Fibroblast of lung (primary cell): ENCODE measurements around the gene SRRM1. TPM values are rescaled to one million over a fixed set of nuclear protein-coding genes. Genes with fewer than 3 reads are reported as not detected.

Source experiments
- DNase-seq, 2 donors: peaks; one replicate each; pipeline versions ENCODE4 v3.0.0 to v3.0.0-alpha.2; 2010; ENCODE audit warnings: low read depth in 2 of 2
- H2AFZ ChIP-seq: 2 replicates; pipeline ENCODE4 v1.5.1; 2012; ENCODE audit warnings: low read length, control low read depth, inconsistent platforms
- H3K27ac ChIP-seq: 2 replicates; pipeline ENCODE4 v1.5.1; 2011; ENCODE audit warnings: low read length, control low read depth; ENCODE audit not compliant: insufficient read depth
- H3K27me3 ChIP-seq: 2 replicates; pipeline ENCODE4 v1.5.1; 2011; ENCODE audit warnings: mild to moderate bottlenecking, low read length; ENCODE audit not compliant: control insufficient read depth, insufficient read depth
- H3K36me3 ChIP-seq: 2 replicates; pipeline ENCODE4 v1.5.1; 2011; ENCODE audit warnings: low read length; ENCODE audit not compliant: control insufficient read depth, insufficient read depth
- H3K4me1 ChIP-seq: 2 replicates; pipeline ENCODE4 v1.5.1; 2011; ENCODE audit warnings: low read length; ENCODE audit not compliant: control insufficient read depth, insufficient read depth; ENCODE audit errors: extremely low read depth
- H3K4me2 ChIP-seq: 2 replicates; pipeline ENCODE4 v1.5.1; 2011; ENCODE audit warnings: low read length, control low read depth; ENCODE audit not compliant: insufficient read depth; ENCODE audit errors: extremely low read depth
- H3K4me3 ChIP-seq, 4 experiments: fragments of 200-600 bp in 1 of 4; sonication (generic) in 1 of 4; replicated peaks in 1 of 4; 2 replicates each; pipeline ENCODE4 v1.5.1; 2011 to 2016; ENCODE audit warnings: low read length in 4 of 4, low read depth in 3 of 4, mild to moderate bottlenecking in 3 of 4, control low read depth in 2 of 4, inconsistent platforms in 1 of 4, mixed read lengths in 1 of 4; ENCODE audit not compliant: insufficient read depth in 1 of 4; ENCODE audit errors: control extremely low read depth in 1 of 4
- H3K79me2 ChIP-seq: 2 replicates; pipeline ENCODE4 v1.5.1; 2012; ENCODE audit warnings: mild to moderate bottlenecking, low read length, inconsistent platforms; ENCODE audit not compliant: control insufficient read depth, insufficient read depth
- H3K9ac ChIP-seq: 2 replicates; pipeline ENCODE4 v1.5.1; 2011; ENCODE audit warnings: mild to moderate bottlenecking, low read length, control low read depth; ENCODE audit not compliant: insufficient read depth
- H3K9me3 ChIP-seq: 2 replicates; pipeline ENCODE4 v1.5.1; 2012; ENCODE audit warnings: low read depth, low read length; ENCODE audit not compliant: control insufficient read depth, insufficient read depth
- H4K20me1 ChIP-seq: 2 replicates; pipeline ENCODE4 v1.5.1; 2011; ENCODE audit warnings: low read length; ENCODE audit not compliant: control insufficient read depth, insufficient read depth; ENCODE audit errors: extremely low read depth
- CTCF ChIP-seq, 2 donors: IDR thresholded peaks in 1 of 2; conservative IDR thresholded peaks in 1 of 2; 1 replicate in 1 of 2; 2 replicates in 1 of 2; pipeline ENCODE4 v1.5.1; 2011 to 2012; ENCODE audit warnings: low read length in 2 of 2, control low read depth in 1 of 2, inconsistent platforms in 1 of 2, low read depth in 1 of 2, mild to moderate bottlenecking in 1 of 2
- EZH2 ChIP-seq: IDR thresholded peaks from 2 replicates; pipeline ENCODE4 v1.5.1; 2012; ENCODE audit warnings: low read length, control low read depth, mild to moderate bottlenecking; ENCODE audit errors: missing control alignments
- polyA plus RNA-seq, 2 donors: library from polyadenylated mRNA; depleted of rRNA in 1 of 2; stranded (reverse) in 1 of 2; unstranded in 1 of 2; fragments of >200 nt; gene quantifications; 2 replicates each; pipeline ENCODE4 v1.2.1, GENCODE V29; 2011 to 2012; ENCODE audit warnings: missing spikeins in 1 of 2
- total RNA-seq: library from RNA; depleted of rRNA; stranded (reverse); fragments of >200 nt; gene quantifications from 2 replicates; pipeline ENCODE4 v1.2.1, GENCODE V29; 2014

The SRRM1 gene
- total and polyA plus RNA-seq, 2 donors (not counting 1 experiment from before 2014, with no cell fraction given): 30.7 to 55.8 TPM

- H2AFZ ChIP-seq: no peak overlapping the region
- H3K27me3 ChIP-seq: no peaks in the 10 kb centered on the region
- no peaks in the 10 kb centered on the region for H4K20me1 ChIP-seq
- no peaks in the 10 kb centered on the region for H3K9me3 ChIP-seq
- H3K9ac ChIP-seq: no peak overlapping the region
- TF ChIP-seq CTCF (conservative IDR thresholded peaks at IDR 0.05 in 1 of 2, IDR thresholded peaks at IDR 0.05 in 1 of 2; ENCODE audit: low read depth in 1 of 2, low read length in 2 of 2) (no peak), EZH2 (no peak)
- DNase-seq: no peak
- H3K4me2 ChIP-seq: no peak overlapping the region
- no peak overlapping the region for H3K4me3 ChIP-seq
- no peak overlapping the region for H3K27ac ChIP-seq
- no peaks in the 10 kb centered on the region for H3K4me1 ChIP-seq
- H3K36me3 ChIP-seq: peaks cover 26% of the 10 kb centered on the region
- H3K79me2 ChIP-seq: peaks cover 19% of the 10 kb centered on the region
Observed at GRCh38 chr1:24654010-24654409, 10.9 kb downstream of the SRRM1 start.

- Histone ChIP-seq H3K79me2 (peaks cover 21% of the 10 kb centered on the region), H3K27ac (no peak overlapping the region), H3K4me3 (no peak overlapping the region), H4K20me1 (no peaks in the 10 kb centered on the region), H3K9ac (no peak overlapping the region), H2AFZ (no peak overlapping the region), H3K4me2 (no peak overlapping the region), H3K27me3 (no peaks in the 10 kb centered on the region), H3K36me3 (peaks cover 25% of the 10 kb centered on the region), H3K9me3 (no peaks in the 10 kb centered on the region), H3K4me1 (no peaks in the 10 kb centered on the region)
- no peak for DNase-seq
- TF ChIP-seq EZH2: no peak
- TF ChIP-seq CTCF (conservative IDR thresholded peaks at IDR 0.05 in 1 of 2, IDR thresholded peaks at IDR 0.05 in 1 of 2; ENCODE audit: low read depth in 1 of 2, low read length in 2 of 2): no peak
Observed at GRCh38 chr1:24656046-24656445, 12.9 kb downstream of the SRRM1 start.

- Histone ChIP-seq H3K9ac (no peak overlapping the region), H2AFZ (no peak overlapping the region), H3K27me3 (no peaks in the 10 kb centered on the region), H4K20me1 (no peaks in the 10 kb centered on the region), H3K27ac (no peak overlapping the region), H3K4me2 (no peak overlapping the region), H3K9me3 (no peaks in the 10 kb centered on the region), H3K36me3 (peaks cover 29% of the 10 kb centered on the region), H3K4me1 (no peaks in the 10 kb centered on the region), H3K79me2 (peaks cover 20% of the 10 kb centered on the region), H3K4me3 (no peak overlapping the region)
- TF ChIP-seq CTCF (conservative IDR thresholded peaks at IDR 0.05 in 1 of 2, IDR thresholded peaks at IDR 0.05 in 1 of 2; ENCODE audit: low read depth in 1 of 2, low read length in 2 of 2) (no peak), EZH2 (no peak)
- no peak for DNase-seq
Observed at GRCh38 chr1:24657781-24658180, 14.7 kb downstream of the SRRM1 start.
